HepG2 (cell line): ENCODE results near the gene FAM32A. TPM values are rescaled to one million over a fixed set of nuclear protein-coding genes. Genes with fewer than 3 reads are reported as not detected.

Source experiments
- ATAC-seq: fragments of 200-7000 bp; cut with Tn5 transposase; 3 replicates; pipeline ENCODE4 v1.9.1; 2020; ENCODE audit warnings: mild to moderate bottlenecking, moderate library complexity
- BruUV-seq: library from RNA; stranded (reverse); fragments of 400-500 nt; replicated peaks from 2 replicates; lab custom pipeline; 2021; lab: Mats Ljungman, UMichigan
- CTCF ChIA-PET: fragments of 300-600 bp; formaldehyde crosslinking; extraction: SDS; loops from one replicate; lab custom pipeline; 2021; ENCODE audit warnings: low total read pairs, inconsistent platforms, low intra/inter-chr PET ratio; lab: Yijun Ruan, JAX
- POLR2A ChIA-PET: fragments of 350-600 bp; sonication (Branson Sonifier 250); formaldehyde crosslinking; loops from one replicate; lab custom pipeline; 2020; ENCODE audit warnings: antibody characterized with exemption, inconsistent platforms; lab: Yijun Ruan, JAX
- DNase-seq: peaks from one replicate; pipeline ENCODE4 v3.0.0-alpha.2; 2015; ENCODE audit warnings: low spot score
- FAIRE-seq: peaks from 3 replicates; lab custom pipeline; 2011; peaks lifted over from hg19 to GRCh38; lab: Jason Lieb, UNC
- H2AFZ ChIP-seq: one replicate; pipeline ENCODE4 v1.6.1; 2011; ENCODE audit warnings: low read length, inconsistent platforms
- H3K27ac ChIP-seq: fragments of 300-600 bp; 3 replicates; pipeline ENCODE4 v1.8.0; 2011; ENCODE audit warnings: mixed run types, mild to moderate bottlenecking, mixed read lengths, low read length, inconsistent platforms; ENCODE audit not compliant: insufficient read depth; ENCODE audit errors: extremely low read length
- H3K27me3 ChIP-seq, 2 experiments: fragments of 200-600 bp in 1 of 2; 2 replicates in 1 of 2; 3 replicates in 1 of 2; pipeline versions ENCODE4 v1.6.0 to v1.8.0; 2011; ENCODE audit warnings: low read length in 2 of 2, mild to moderate bottlenecking in 2 of 2, moderate library complexity in 2 of 2, inconsistent platforms in 1 of 2; ENCODE audit not compliant: insufficient read depth in 2 of 2, control insufficient read depth in 1 of 2
- H3K36me3 ChIP-seq, 2 experiments: fragments of 200-600 bp in 1 of 2; replicated peaks in 1 of 2; 2 replicates in 1 of 2; 3 replicates in 1 of 2; pipeline versions ENCODE4 v1.5.1 to v1.8.0; 2011; ENCODE audit warnings: low read length in 2 of 2, inconsistent platforms in 1 of 2; ENCODE audit not compliant: insufficient read depth in 2 of 2, control insufficient read depth in 1 of 2
- H3K4me1 ChIP-seq: 2 replicates; pipeline ENCODE4 v1.5.1; 2012; ENCODE audit warnings: low read length, inconsistent platforms; ENCODE audit not compliant: insufficient read depth
- H3K4me2 ChIP-seq: 2 replicates; pipeline ENCODE4 v1.6.0; 2011; ENCODE audit warnings: low read depth, low read length, inconsistent platforms
- H3K4me3 ChIP-seq, 3 experiments: fragments of 200-600 bp in 1 of 3; sonication (generic), shearing (Covaris generic) in 1 of 3; replicated peaks in 1 of 3; 2 replicates each; pipeline ENCODE4 v1.5.1; 2011 to 2016; ENCODE audit warnings: low read length in 3 of 3, inconsistent platforms in 2 of 3, low read depth in 2 of 3, mild to moderate bottlenecking in 2 of 3, control low read depth in 1 of 3, mixed read lengths in 1 of 3; ENCODE audit not compliant: insufficient read depth in 1 of 3
- H3K79me2 ChIP-seq: one replicate; pipeline ENCODE4 v1.6.1; 2011; ENCODE audit warnings: low read length, inconsistent platforms; ENCODE audit not compliant: insufficient read depth
- H3K9ac ChIP-seq: 2 replicates; pipeline ENCODE4 v1.6.0; 2011; ENCODE audit warnings: mild to moderate bottlenecking, low read depth, low read length, inconsistent platforms; ENCODE audit not compliant: insufficient read depth
- H3K9me3 ChIP-seq: 2 replicates; pipeline ENCODE4 v1.5.1; 2012; ENCODE audit warnings: mild to moderate bottlenecking, low read length
- H4K20me1 ChIP-seq: 2 replicates; pipeline ENCODE4 v1.6.0; 2011; ENCODE audit warnings: inconsistent platforms, mild to moderate bottlenecking, low read length, moderate library complexity; ENCODE audit not compliant: insufficient read depth
- SALL1 ChIP-seq: sonication (generic); formaldehyde crosslinking; IDR thresholded peaks from 2 replicates; pipeline ENCODE4 v1.8.0; 2022; ENCODE audit warnings: mild to moderate bottlenecking, missing genetic modification reagents
- SSRP1 ChIP-seq: IDR thresholded peaks from 2 replicates; pipeline ENCODE4 v1.6.1; 2016; ENCODE audit warnings: control low read depth
- ZBTB14 ChIP-seq: sonication (generic); formaldehyde crosslinking; IDR thresholded peaks from 2 replicates; pipeline ENCODE4 v1.4.0; 2020; ENCODE audit warnings: missing genetic modification reagents
- ZBTB25 ChIP-seq: IDR thresholded peaks from 2 replicates; pipeline ENCODE4 v1.6.1; 2018; ENCODE audit warnings: missing genetic modification reagents
- ZC3H4 ChIP-seq: sonication (generic); formaldehyde crosslinking; IDR thresholded peaks from 2 replicates; pipeline ENCODE4 v1.4.0; 2020; ENCODE audit warnings: missing genetic modification reagents, borderline replicate concordance
- ZNF33A ChIP-seq: sonication (generic); formaldehyde crosslinking; IDR thresholded peaks from 2 replicates; pipeline ENCODE4 v1.5.1; 2020; ENCODE audit warnings: missing genetic modification reagents, mild to moderate bottlenecking, moderate library complexity, borderline replicate concordance
- ZNF556 ChIP-seq: sonication (generic); formaldehyde crosslinking; IDR thresholded peaks from 2 replicates; pipeline ENCODE4 v1.4.0; 2020; ENCODE audit warnings: mild to moderate bottlenecking, missing genetic modification reagents, borderline replicate concordance
- WGBS: methylation state at CpG from one replicate; pipeline ENCODE4 v1.1.6; 2017; ENCODE audit warnings: low lambda C conversion rate; 5-methylcytosine and 5-hydroxymethylcytosine counted together
- in situ Hi-C: cut with HindIII; loops from 2 replicates; pipeline ENCODE4 v1.10.0; 2017; ENCODE audit warnings: low pct_unique_long_range_greater_than_20kb; ENCODE audit not compliant: extremely low pct_ligation_motif_present
- intact Hi-C: fragments of 100-400 bp; cut with micrococcal nuclease; formaldehyde crosslinking; loops from one replicate; pipeline ENCODE4 v1.10.0; 2022; ENCODE audit not compliant: unreplicated experiment
- polyA plus RNA-seq, 8 experiments: library from polyadenylated mRNA; depleted of rRNA in 3 of 8; stranded (reverse) in 7 of 8; unstranded in 1 of 8; fragments of >200 nt; fragmentation: Illumina TruSeq in 4 of 8; extraction: Trizol in 4 of 8; gene quantifications; 2 replicates each; pipeline versions ENCODE4 v1.2.1 to v1.2.3, GENCODE V29; 2011 to 2016; ENCODE audit warnings: low read depth in 4 of 8, missing spikeins in 1 of 8, mixed read lengths in 1 of 8; ENCODE audit not compliant: insufficient read depth in 1 of 8
- total RNA-seq, 5 experiments: library from RNA; depleted of rRNA; stranded (reverse); fragments of >200 nt; fragmentation: Illumina TruSeq; extraction: Trizol; gene quantifications; 2 replicates each; pipeline ENCODE4 v1.2.3, GENCODE V29; 2016; ENCODE audit warnings: low read depth in 1 of 5

Gene FAM32A
- total and polyA plus RNA-seq, 2 of the 13 experiments (the other 11 are each of a cell fraction or from before 2014, with no cell fraction given): 85.8 to 86.2 TPM

GRCh38 chr19:16225279-16226183 is 40.3 kb downstream of the FAM32A start:
- H3K36me3 ChIP-seq: peaks cover 22 to 56% of the 10 kb centered on the region in 2 experiments
- H3K4me2 ChIP-seq: no peak overlapping the region
- H3K9me3 ChIP-seq: peaks cover 13% of the 10 kb centered on the region
- intact Hi-C loops (no loop called here), in situ Hi-C loops (no loop called here)
- no peaks in the 10 kb centered on the region for H3K4me1 ChIP-seq
- BruUV-seq: no TSS peak
- H4K20me1 ChIP-seq: no peaks in the 10 kb centered on the region
- 100% methylated on average over 4 of the region's 21 CpGs for WGBS
- no peak overlapping the region for H3K27ac ChIP-seq
- FAIRE-seq (no peak), DNase-seq (no peak), ATAC-seq (no peak)
- H3K4me3 ChIP-seq: no peak overlapping the region
- POLR2A ChIA-PET: no interaction called here
- no peak for TF ChIP-seq ZBTB25
- no peak for TF ChIP-seq ZC3H4 (CRISPR knock-in tag)
- TF ChIP-seq SALL1 (CRISPR knock-in tag): no peak
- TF ChIP-seq ZNF556 (CRISPR knock-in tag): no peak
- TF ChIP-seq ZBTB14 (CRISPR knock-in tag): no peak
- no peak for TF ChIP-seq SSRP1 (CRISPR knock-in tag)
- no peak for TF ChIP-seq ZNF33A (CRISPR knock-in tag)
- CTCF ChIA-PET: no interaction called here
- no peak overlapping the region for H3K9ac ChIP-seq
- H3K27me3 ChIP-seq: no peaks in the 10 kb centered on the region
- H2AFZ ChIP-seq: no peak overlapping the region
- H3K79me2 ChIP-seq: no peaks in the 10 kb centered on the region
